ENCODE results near the gene RUFY2.

The RUFY2 gene

GRCh38 chr10:68428396-68429104 lies 21.5 kb upstream of the RUFY2 start:
- no peak overlapping the region for H3K4me3 ChIP-seq (replicated peaks; ENCODE audit: low read depth, low read length)
- no peak for DNase-seq (ENCODE audit: extremely low read depth, low read depth)
- TF ChIP-seq, protein P1, sequence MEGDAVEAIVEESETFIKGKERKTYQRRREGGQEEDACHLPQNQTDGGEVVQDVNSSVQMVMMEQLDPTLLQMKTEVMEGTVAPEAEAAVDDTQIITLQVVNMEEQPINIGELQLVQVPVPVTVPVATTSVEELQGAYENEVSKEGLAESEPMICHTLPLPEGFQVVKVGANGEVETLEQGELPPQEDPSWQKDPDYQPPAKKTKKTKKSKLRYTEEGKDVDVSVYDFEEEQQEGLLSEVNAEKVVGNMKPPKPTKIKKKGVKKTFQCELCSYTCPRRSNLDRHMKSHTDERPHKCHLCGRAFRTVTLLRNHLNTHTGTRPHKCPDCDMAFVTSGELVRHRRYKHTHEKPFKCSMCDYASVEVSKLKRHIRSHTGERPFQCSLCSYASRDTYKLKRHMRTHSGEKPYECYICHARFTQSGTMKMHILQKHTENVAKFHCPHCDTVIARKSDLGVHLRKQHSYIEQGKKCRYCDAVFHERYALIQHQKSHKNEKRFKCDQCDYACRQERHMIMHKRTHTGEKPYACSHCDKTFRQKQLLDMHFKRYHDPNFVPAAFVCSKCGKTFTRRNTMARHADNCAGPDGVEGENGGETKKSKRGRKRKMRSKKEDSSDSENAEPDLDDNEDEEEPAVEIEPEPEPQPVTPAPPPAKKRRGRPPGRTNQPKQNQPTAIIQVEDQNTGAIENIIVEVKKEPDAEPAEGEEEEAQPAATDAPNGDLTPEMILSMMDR (IDR thresholded peaks at IDR 0.05; ENCODE audit: low read depth, low read length, missing control alignments): no peak

- DNase-seq (ENCODE audit: extremely low read depth, low read depth): no peak
- H3K4me3 ChIP-seq (replicated peaks; ENCODE audit: low read depth, low read length): no peak overlapping the region
Measured at GRCh38 chr10:68424454-68425014, 17.5 kb upstream of the RUFY2 start.

DNA sequence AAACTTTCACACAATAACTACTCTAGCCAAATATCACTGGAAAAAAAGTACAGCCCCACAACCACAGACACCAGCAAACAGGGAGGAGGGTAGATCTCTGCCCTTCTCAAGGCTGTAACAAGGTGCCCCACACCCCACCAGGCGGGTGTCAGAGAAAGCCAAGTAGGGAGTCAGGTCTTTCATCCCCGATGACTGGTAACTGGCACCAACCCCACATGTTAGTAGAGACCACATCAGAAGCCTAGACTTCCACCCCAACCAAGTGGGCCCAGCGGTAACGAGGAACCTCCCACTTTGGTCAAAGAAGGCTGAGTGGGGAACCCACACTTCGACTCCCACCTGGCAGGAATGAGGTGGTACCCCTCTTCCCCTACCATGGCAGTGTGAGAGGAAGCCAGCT lies 16.4 kb upstream of the RUFY2 start:
- TF ChIP-seq, protein P1 (IDR thresholded peaks at IDR 0.05; ENCODE audit: low read depth, low read length, missing control alignments): no peak
- no peak overlapping the region for H3K4me3 ChIP-seq (replicated peaks; ENCODE audit: low read depth, low read length)
- DNase-seq (ENCODE audit: extremely low read depth, low read depth): no peak

More at GRCh38 chr10:68424454-68425014, 17.5 kb upstream of the RUFY2 start:
- TF ChIP-seq, protein P1 (IDR thresholded peaks at IDR 0.05; ENCODE audit: low read depth, low read length, missing control alignments): no peak

DNA sequence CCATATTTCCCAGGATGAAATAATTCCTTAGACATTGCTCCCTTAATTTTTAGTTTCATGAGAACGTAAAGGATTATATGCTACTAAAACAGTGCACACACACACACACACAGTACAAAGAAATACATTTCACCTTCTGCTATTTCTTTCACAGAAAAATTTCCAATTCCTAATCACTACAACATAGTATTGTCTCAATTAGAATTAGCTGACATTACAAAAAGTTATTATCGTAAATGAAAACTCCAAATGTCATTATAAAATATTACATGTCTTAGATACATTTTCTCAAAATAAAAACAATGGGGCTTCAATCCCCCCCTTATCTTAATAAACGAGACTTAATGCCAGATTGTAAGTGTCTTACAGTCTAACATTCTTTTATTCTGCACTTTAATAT lies 12.3 kb upstream of the RUFY2 start:
- no peak for DNase-seq (ENCODE audit: extremely low read depth, low read depth)
- H3K4me3 ChIP-seq (replicated peaks; ENCODE audit: low read depth, low read length): no peak overlapping the region
- TF ChIP-seq, protein P1 (IDR thresholded peaks at IDR 0.05; ENCODE audit: low read depth, low read length, missing control alignments): no peak

DNA sequence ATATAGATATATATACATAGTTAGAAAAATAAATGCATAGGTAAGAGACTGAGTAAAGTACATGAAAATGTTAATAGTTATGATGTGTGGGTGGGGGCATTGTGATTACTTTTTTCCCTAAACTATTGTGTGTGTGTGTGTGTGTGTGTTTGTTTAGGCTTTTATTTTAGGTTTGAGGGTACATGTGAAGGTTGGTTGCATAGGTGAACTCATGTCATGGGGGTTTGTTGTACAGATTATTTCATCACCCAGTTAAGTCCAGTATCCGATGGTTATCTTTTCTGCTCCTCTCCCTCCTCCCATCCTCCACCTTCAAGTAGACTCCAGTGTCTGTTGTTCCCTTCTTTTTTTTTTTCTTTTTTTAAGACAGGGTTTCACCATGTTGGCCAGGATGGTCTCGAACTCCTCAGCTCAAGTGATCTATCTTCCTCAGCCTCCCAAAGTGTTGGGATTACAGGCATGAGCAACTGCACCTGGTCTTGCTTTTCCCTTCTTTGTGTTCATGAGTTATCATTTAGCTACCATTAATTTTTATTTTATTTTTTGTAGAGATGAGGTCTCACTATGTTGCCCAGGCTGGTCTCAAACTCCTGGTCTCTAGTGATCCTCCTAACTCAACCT lies 1.9 kb upstream of the RUFY2 start:
- no peak overlapping the region for H3K4me3 ChIP-seq (replicated peaks; ENCODE audit: low read depth, low read length)
- TF ChIP-seq, protein P1 (IDR thresholded peaks at IDR 0.05; ENCODE audit: low read depth, low read length, missing control alignments): no peak
- no peak for DNase-seq (ENCODE audit: extremely low read depth, low read depth)

DNA sequence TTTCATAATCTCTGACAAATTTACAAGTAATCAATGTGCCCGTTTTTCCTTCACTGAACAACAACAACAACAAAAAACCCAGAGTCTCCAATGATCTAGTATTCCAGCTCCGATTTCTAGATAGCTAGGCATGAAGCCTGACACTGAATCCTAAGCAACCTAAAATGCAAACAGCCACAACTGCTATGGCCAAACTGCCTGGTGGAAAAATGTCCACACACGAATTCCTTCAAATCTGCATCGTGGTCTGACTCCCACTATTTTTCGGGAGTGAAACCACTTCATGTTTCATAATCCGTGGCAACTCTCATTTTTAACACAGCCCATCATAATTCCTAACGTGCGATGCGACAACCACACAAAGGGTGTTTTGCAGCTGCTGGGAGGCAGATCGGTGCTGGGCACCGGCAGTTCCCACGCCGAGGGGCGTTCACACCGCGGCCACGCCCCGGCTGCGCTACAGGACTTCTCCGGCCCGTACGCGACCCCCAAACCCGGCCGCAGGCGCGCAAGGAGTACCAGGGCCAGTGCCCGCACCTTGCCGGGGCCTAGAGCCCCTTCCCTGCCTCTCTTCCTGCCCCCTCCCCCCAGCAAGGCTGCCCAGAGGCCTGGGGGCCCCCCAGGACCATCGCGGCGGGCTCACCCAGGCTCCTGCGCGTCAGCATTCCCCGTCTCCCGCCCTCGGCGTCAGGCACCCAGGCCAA lies 814 bp downstream of the RUFY2 start:
- TF ChIP-seq, protein P1 (IDR thresholded peaks at IDR 0.05; ENCODE audit: low read depth, low read length, missing control alignments): no peak
- DNase-seq (ENCODE audit: extremely low read depth, low read depth): no peak

More for the DNA sequence above, 814 bp downstream of the RUFY2 start:
- peak overlapping the region; percentile 97 for H3K4me3 ChIP-seq (replicated peaks; ENCODE audit: low read depth, low read length)
